Panc1 (cell line): ENCODE measurements around the gene CEP170B.

ENCODE experiments used
- POLR2AphosphoS5 ChIP-seq: IDR thresholded peaks from 2 replicates; pipeline ENCODE4 v1.6.1; 2012; ENCODE audit warnings: mild to moderate bottlenecking, low read depth, low read length, moderate library complexity
- REST ChIP-seq, 2 experiments: IDR thresholded peaks; 2 replicates each; pipeline ENCODE4 v1.6.1; 2011 to 2012; ENCODE audit warnings: low read depth in 2 of 2, control low read depth in 1 of 2, low read length in 1 of 2, mild to moderate bottlenecking in 1 of 2, moderate library complexity in 1 of 2; ENCODE audit not compliant: insufficient read depth in 1 of 2
- SIN3A ChIP-seq: IDR thresholded peaks from 2 replicates; pipeline ENCODE4 v1.6.1; 2012; ENCODE audit warnings: low read depth, mild to moderate bottlenecking, low read length, moderate library complexity, borderline replicate concordance; ENCODE audit not compliant: insufficient read depth
- TCF7L2 ChIP-seq: IDR thresholded peaks from 2 replicates; pipeline ENCODE4 v1.6.1; 2011; ENCODE audit warnings: mild to moderate bottlenecking, low read depth, low read length, inconsistent platforms
- TF ChIP-seq, protein P1 (sequence below): fragments of 450-650 bp; IDR thresholded peaks from 2 replicates; pipeline ENCODE4 v1.5.1; 2017; ENCODE audit warnings: mild to moderate bottlenecking

GRCh38 chr14:104930526-104931303 is 65.6 kb downstream of the CEP170B start:
- no peak for TF ChIP-seq POLR2AphosphoS5
- TF ChIP-seq, protein P1, sequence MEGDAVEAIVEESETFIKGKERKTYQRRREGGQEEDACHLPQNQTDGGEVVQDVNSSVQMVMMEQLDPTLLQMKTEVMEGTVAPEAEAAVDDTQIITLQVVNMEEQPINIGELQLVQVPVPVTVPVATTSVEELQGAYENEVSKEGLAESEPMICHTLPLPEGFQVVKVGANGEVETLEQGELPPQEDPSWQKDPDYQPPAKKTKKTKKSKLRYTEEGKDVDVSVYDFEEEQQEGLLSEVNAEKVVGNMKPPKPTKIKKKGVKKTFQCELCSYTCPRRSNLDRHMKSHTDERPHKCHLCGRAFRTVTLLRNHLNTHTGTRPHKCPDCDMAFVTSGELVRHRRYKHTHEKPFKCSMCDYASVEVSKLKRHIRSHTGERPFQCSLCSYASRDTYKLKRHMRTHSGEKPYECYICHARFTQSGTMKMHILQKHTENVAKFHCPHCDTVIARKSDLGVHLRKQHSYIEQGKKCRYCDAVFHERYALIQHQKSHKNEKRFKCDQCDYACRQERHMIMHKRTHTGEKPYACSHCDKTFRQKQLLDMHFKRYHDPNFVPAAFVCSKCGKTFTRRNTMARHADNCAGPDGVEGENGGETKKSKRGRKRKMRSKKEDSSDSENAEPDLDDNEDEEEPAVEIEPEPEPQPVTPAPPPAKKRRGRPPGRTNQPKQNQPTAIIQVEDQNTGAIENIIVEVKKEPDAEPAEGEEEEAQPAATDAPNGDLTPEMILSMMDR: no peak
- TF ChIP-seq REST (IDR thresholded peaks at IDR 0.05; ENCODE audit: insufficient read depth in 1 of 2, low read depth in 2 of 2, low read length in 1 of 2): no peak
- TF ChIP-seq TCF7L2: no peak
- no peak for TF ChIP-seq SIN3A
